A673 (cell line): Measurements from ENCODE around the gene LTBP2.

Experiments
- CTCF ChIP-seq: fragments of 300-800, 200-600 bp; sonication (generic); conservative IDR thresholded peaks from 2 replicates; pipeline ENCODE4 v1.5.1; 2017; ENCODE audit warnings: low read depth, mild to moderate bottlenecking, antibody characterized with exemption, low read length, moderate library complexity, mixed read lengths
- EZH2 ChIP-seq: fragments of 200-600 bp; sonication (generic); IDR thresholded peaks from 2 replicates; pipeline ENCODE4 v1.6.1; 2017; ENCODE audit warnings: borderline replicate concordance, low read depth, mild to moderate bottlenecking, mixed read lengths, antibody characterized with exemption, low read length; ENCODE audit not compliant: poor library complexity, severe bottlenecking

DNA sequence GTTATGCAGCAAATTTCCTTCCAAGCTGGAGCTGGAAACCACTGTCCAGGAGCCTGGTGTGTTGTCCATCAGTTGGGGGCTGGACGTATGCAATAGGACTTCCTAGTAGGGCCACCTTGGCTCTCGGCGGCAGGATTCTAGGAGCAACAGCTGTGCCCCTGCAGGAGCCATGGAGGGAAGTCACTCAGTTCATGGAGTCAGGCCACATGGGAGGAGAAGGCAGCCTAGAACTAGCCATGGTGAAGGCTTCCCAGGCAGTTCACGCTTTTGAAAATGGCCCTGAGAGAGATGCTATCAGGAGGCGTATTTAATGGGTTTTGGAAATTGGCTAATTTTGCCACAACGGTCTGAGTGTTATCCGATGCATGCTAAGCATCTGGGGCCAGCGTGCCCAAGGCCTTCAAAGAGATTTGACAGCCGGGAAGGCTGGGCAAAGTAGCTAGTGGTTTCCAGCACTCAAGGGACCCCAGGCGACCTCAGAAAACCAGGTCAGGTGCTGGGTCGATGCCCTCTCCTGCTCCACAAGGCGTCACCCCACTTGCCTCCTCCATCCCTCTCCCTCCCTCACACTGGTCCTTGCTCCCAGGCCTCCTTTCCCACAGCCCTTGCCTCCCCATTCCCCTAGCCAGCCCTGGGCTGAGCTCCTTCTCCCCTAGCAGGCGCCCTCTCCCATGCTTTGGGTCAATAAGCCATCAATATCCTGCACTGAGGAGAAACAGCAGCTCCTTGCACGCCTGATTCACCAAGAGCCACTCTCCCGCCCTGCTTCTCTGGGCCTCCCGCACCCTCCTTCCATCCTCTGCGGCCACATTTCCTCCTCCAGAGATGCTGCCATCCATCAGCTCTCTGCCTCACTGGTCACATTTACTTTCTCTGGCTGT is 155.1 kb downstream of the LTBP2 start:
- TF ChIP-seq CTCF (no peak), EZH2 (no peak)
